ENCODE data around the gene CHST11.

DNA sequence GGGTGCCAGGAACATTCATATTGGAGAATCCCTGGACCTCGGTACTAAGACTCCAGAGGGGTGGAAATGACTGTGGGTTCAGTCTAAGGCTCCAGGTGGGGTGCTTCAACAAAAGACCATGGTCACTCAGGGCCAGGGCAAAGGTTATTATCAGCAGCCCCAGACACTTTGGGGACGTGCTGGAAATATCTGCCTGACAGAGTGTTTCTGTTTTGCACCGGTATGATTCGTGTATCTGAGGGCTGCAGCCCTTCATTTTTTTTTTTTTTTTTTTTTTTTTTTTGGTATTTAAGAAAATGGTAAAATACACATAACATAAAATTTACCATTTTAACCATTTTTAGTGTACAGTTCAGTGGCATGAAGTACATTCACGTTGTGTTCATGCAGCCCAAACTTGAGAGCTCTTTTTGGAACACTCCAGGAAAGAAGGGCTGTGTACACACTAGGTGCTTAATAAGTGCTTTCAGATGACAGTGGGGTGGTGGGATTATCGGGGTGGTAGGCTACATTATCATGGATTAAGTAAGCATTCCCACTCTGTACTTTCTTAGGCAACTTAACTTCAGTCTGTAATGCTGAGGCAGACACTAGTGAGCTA is 120.3 kb downstream of the CHST11 start:
- TF ChIP-seq, protein P1, sequence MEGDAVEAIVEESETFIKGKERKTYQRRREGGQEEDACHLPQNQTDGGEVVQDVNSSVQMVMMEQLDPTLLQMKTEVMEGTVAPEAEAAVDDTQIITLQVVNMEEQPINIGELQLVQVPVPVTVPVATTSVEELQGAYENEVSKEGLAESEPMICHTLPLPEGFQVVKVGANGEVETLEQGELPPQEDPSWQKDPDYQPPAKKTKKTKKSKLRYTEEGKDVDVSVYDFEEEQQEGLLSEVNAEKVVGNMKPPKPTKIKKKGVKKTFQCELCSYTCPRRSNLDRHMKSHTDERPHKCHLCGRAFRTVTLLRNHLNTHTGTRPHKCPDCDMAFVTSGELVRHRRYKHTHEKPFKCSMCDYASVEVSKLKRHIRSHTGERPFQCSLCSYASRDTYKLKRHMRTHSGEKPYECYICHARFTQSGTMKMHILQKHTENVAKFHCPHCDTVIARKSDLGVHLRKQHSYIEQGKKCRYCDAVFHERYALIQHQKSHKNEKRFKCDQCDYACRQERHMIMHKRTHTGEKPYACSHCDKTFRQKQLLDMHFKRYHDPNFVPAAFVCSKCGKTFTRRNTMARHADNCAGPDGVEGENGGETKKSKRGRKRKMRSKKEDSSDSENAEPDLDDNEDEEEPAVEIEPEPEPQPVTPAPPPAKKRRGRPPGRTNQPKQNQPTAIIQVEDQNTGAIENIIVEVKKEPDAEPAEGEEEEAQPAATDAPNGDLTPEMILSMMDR (IDR thresholded peaks at IDR 0.05) = no peak
- TF ChIP-seq POLR2A (IDR thresholded peaks at IDR 0.05) = no peak
